Right atrium auricular region (tissue), 2 donors: ENCODE data around the gene CNTNAP2. TPM values are rescaled to one million over a fixed set of nuclear protein-coding genes. Genes with fewer than 3 reads are reported as not detected.

Experiments
- DNase-seq: peaks from one replicate; pipeline ENCODE4 v3.0.0-alpha.2; 2019; ENCODE audit warnings: low spot score
- H3K27ac ChIP-seq, 2 donors: fragments of 200-600 bp; sonication (generic); 1 replicate in 1 of 2; 2 replicates in 1 of 2; pipeline ENCODE4 v1.5.1; 2016 to 2019
- H3K27me3 ChIP-seq, 2 donors: fragments of 200-600 bp; sonication (generic); one replicate each; pipeline versions ENCODE4 v1.5.1 to v1.6.0; 2017 to 2019
- H3K36me3 ChIP-seq: fragments of 200-600 bp; sonication (generic); one replicate; pipeline ENCODE4 v1.5.1; 2016
- H3K4me1 ChIP-seq, 2 donors: fragments of 200-600 bp; sonication (generic); one replicate each; pipeline versions ENCODE4 v1.5.1 to v1.6.0; 2017 to 2019
- H3K4me3 ChIP-seq, 2 donors: fragments of 200-600 bp; sonication (generic); 1 replicate in 1 of 2; 2 replicates in 1 of 2; pipeline ENCODE4 v1.5.1; 2017 to 2019; ENCODE audit warnings: mild to moderate bottlenecking in 1 of 2, moderate library complexity in 1 of 2
- H3K9me3 ChIP-seq, 2 donors: fragments of 200-600 bp; sonication (generic); one replicate each; pipeline ENCODE4 v1.5.1; 2019
- total RNA-seq, 2 donors: library from RNA; depleted of rRNA; stranded (reverse); fragments of >200 nt; gene quantifications; one replicate each; pipeline ENCODE4 v1.1.0, GENCODE V29; 2016
- TF ChIP-seq, protein P1 (sequence below), 2 donors: fragments of 200-600 bp; sonication (generic); IDR thresholded peaks; one replicate each; pipeline ENCODE4 v1.5.1; 2019; ENCODE audit warnings: antibody characterized with exemption in 2 of 2

CNTNAP2 gene
- total RNA-seq, 2 donors from 2014 or later = 1.1 to 1.7 TPM

- no peak overlapping the region for H3K27ac ChIP-seq
- H3K27me3 ChIP-seq = no peaks in the 10 kb centered on the region
- no peaks in the 10 kb centered on the region for H3K9me3 ChIP-seq
- no peak overlapping the region for H3K4me3 ChIP-seq
- TF ChIP-seq, protein P1, sequence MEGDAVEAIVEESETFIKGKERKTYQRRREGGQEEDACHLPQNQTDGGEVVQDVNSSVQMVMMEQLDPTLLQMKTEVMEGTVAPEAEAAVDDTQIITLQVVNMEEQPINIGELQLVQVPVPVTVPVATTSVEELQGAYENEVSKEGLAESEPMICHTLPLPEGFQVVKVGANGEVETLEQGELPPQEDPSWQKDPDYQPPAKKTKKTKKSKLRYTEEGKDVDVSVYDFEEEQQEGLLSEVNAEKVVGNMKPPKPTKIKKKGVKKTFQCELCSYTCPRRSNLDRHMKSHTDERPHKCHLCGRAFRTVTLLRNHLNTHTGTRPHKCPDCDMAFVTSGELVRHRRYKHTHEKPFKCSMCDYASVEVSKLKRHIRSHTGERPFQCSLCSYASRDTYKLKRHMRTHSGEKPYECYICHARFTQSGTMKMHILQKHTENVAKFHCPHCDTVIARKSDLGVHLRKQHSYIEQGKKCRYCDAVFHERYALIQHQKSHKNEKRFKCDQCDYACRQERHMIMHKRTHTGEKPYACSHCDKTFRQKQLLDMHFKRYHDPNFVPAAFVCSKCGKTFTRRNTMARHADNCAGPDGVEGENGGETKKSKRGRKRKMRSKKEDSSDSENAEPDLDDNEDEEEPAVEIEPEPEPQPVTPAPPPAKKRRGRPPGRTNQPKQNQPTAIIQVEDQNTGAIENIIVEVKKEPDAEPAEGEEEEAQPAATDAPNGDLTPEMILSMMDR (IDR thresholded peaks at IDR 0.05) = no peak
- DNase-seq = no peak
- H3K4me1 ChIP-seq = no peaks in the 10 kb centered on the region
- H3K36me3 ChIP-seq = no peaks in the 10 kb centered on the region
Observed at GRCh38 chr7:147405621-147406020, 1289.0 kb downstream of the CNTNAP2 start.

- no peak for DNase-seq
- Histone ChIP-seq H3K4me3 (no peak overlapping the region), H3K36me3 (no peaks in the 10 kb centered on the region), H3K9me3 (no peaks in the 10 kb centered on the region), H3K4me1 (no peaks in the 10 kb centered on the region), H3K27ac (no peak overlapping the region), H3K27me3 (no peaks in the 10 kb centered on the region)
- TF ChIP-seq, protein P1 (IDR thresholded peaks at IDR 0.05) = no peak
Observed at GRCh38 chr7:147406521-147407135, 1290.0 kb downstream of the CNTNAP2 start.

DNA sequence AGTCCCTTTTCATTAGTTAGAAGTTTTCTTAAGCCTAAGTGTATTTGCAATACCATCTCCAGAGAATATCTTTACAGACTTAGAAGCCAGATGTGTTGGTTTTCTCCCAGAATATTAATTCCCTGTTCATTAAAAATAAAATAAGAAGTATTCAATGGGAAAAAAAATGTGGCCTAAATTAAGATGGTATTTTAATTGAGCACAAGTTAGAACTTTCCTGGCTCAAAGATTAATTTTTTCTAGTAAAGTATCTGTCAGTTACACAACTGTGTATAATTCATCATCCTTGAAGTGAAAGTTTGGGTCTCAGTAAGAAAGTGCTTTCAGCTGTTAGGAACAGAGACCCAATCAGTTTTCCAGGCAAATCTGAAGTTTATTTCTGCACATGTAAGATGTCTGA lies 1294.5 kb downstream of the CNTNAP2 start:
- Histone ChIP-seq H3K4me3 (no peak overlapping the region), H3K9me3 (no peaks in the 10 kb centered on the region), H3K36me3 (no peaks in the 10 kb centered on the region), H3K27ac (no peak overlapping the region), H3K4me1 (no peaks in the 10 kb centered on the region), H3K27me3 (no peaks in the 10 kb centered on the region)
- no peak for DNase-seq
- TF ChIP-seq, protein P1 (IDR thresholded peaks at IDR 0.05) = no peak

DNA sequence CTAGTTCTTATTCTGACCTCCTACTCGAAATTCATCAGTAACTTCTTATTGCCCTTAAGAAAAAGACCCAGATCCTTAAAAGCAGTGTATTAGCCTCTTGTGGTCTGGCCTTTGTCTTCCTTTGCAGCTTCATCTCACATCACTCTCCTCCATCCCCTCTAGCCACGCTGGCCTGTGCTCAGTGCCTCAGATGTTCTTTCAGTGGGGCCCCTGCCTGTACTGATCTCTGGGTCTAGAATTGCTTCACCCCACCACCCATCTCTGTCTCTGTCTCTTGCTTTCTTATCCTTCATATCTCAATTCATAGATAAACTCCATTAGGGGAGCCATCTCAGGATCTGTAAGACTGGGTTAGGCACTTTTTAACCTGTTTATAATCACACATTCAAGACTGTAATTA lies 1295.5 kb downstream of the CNTNAP2 start:
- TF ChIP-seq, protein P1 (IDR thresholded peaks at IDR 0.05) = no peak
- DNase-seq = no peak
- Histone ChIP-seq H3K9me3 (no peaks in the 10 kb centered on the region), H3K4me3 (no peak overlapping the region), H3K27ac (no peak overlapping the region), H3K27me3 (no peaks in the 10 kb centered on the region), H3K4me1 (no peaks in the 10 kb centered on the region), H3K36me3 (no peaks in the 10 kb centered on the region)

GRCh38 chr7:147412782-147413556 lies 1296.4 kb downstream of the CNTNAP2 start:
- Histone ChIP-seq H3K4me3 (no peak overlapping the region), H3K27me3 (no peaks in the 10 kb centered on the region), H3K27ac (no peak overlapping the region), H3K9me3 (no peaks in the 10 kb centered on the region), H3K36me3 (no peaks in the 10 kb centered on the region), H3K4me1 (no peaks in the 10 kb centered on the region)
- TF ChIP-seq, protein P1 (IDR thresholded peaks at IDR 0.05) = no peak
- no peak for DNase-seq
